ENCODE results near the gene BANP. TPM values are rescaled to one million over a fixed set of nuclear protein-coding genes. Genes with fewer than 3 reads are reported as not detected.
"Not testable (repeated sequence)": the region's sequence is repeated elsewhere in the genome, so short reads cannot be mapped to it uniquely, and the experiment has no call there.

Gene BANP
- total and polyA plus RNA-seq, 2 experiments from 2014 or later: 22.8 to 23.8 TPM

GRCh38 chr16:87981376-87981775 is 30.1 kb downstream of the BANP start:
- H3K79me2 ChIP-seq; H2AFZ ChIP-seq; H3K27me3 ChIP-seq; H4K20me1 ChIP-seq (ENCODE audit: insufficient read depth, poor library complexity, severe bottlenecking); H3K9me2 ChIP-seq (replicated peaks; ENCODE audit: insufficient read depth); H3K9me3 ChIP-seq (ENCODE audit: low read depth); H3K36me3 ChIP-seq (replicated peaks; ENCODE audit: insufficient read depth, low read depth); H3K4me2 ChIP-seq; H3K27ac ChIP-seq; DNase-seq (ENCODE audit: low spot score); H3K4me1 ChIP-seq (ENCODE audit: insufficient read depth); H3K4me3 ChIP-seq: not testable (repeated sequence)
- 71% methylated on average over 4 of the region's 4 CpGs for WGBS (ENCODE audit: low lambda C conversion rate, missing lambda C conversion rate)

- H3K9me3 ChIP-seq (ENCODE audit: low read depth): no peaks in the 10 kb centered on the region
- no peaks in the 10 kb centered on the region for H4K20me1 ChIP-seq (ENCODE audit: insufficient read depth, poor library complexity, severe bottlenecking)
- no peak for DNase-seq (ENCODE audit: low spot score)
- no peaks in the 10 kb centered on the region for H3K36me3 ChIP-seq (replicated peaks; ENCODE audit: insufficient read depth, low read depth)
- WGBS (ENCODE audit: low lambda C conversion rate, missing lambda C conversion rate): 71% methylated on average over 16 of the region's 17 CpGs
- H3K79me2 ChIP-seq: peaks cover 3% of the 10 kb centered on the region
- H3K27ac ChIP-seq: no peak overlapping the region
- H3K4me1 ChIP-seq (ENCODE audit: insufficient read depth): no peaks in the 10 kb centered on the region
- H3K9me2 ChIP-seq (replicated peaks; ENCODE audit: insufficient read depth): no peaks in the 10 kb centered on the region
- no peak for TF ChIP-seq EZH2 (IDR thresholded peaks at IDR 0.05; ENCODE audit: borderline replicate concordance)
- no peak for TF ChIP-seq EZH2phosphoT487 (IDR thresholded peaks at IDR 0.05; ENCODE audit: low read depth, severe bottlenecking, unreplicated experiment)
- TF ChIP-seq CTCF (IDR thresholded peaks at IDR 0.05; ENCODE audit: poor library complexity): no peak
- H3K4me2 ChIP-seq: no peak overlapping the region
- H3K4me3 ChIP-seq: no peak overlapping the region
- no peak overlapping the region for H2AFZ ChIP-seq
- H3K27me3 ChIP-seq: no peaks in the 10 kb centered on the region
These were observed 31.4 kb downstream of the BANP start for GRCh38 chr16:87982581-87983041.

- H3K27me3 ChIP-seq; H2AFZ ChIP-seq; H3K9me3 ChIP-seq (ENCODE audit: low read depth); H3K9me2 ChIP-seq (replicated peaks; ENCODE audit: insufficient read depth); H3K4me3 ChIP-seq; H3K27ac ChIP-seq; H4K20me1 ChIP-seq (ENCODE audit: insufficient read depth, poor library complexity, severe bottlenecking); H3K79me2 ChIP-seq; H3K36me3 ChIP-seq (replicated peaks; ENCODE audit: insufficient read depth, low read depth); H3K4me1 ChIP-seq (ENCODE audit: insufficient read depth); DNase-seq (ENCODE audit: low spot score): not testable (repeated sequence)
- H3K4me2 ChIP-seq: peak overlapping the region; percentile 29
- 52% methylated on average over 20 of the region's 20 CpGs for WGBS (ENCODE audit: low lambda C conversion rate, missing lambda C conversion rate)
- TF ChIP-seq CTCF (IDR thresholded peaks at IDR 0.05; ENCODE audit: poor library complexity): peak; percentile 40
These were observed 32.0 kb downstream of the BANP start for GRCh38 chr16:87983072-87983736.

- H3K36me3 ChIP-seq (replicated peaks; ENCODE audit: insufficient read depth, low read depth); H3K9me2 ChIP-seq (replicated peaks; ENCODE audit: insufficient read depth); H3K4me3 ChIP-seq; H3K4me1 ChIP-seq (ENCODE audit: insufficient read depth); DNase-seq (ENCODE audit: low spot score); H3K27me3 ChIP-seq; H3K9me3 ChIP-seq (ENCODE audit: low read depth); H2AFZ ChIP-seq; H4K20me1 ChIP-seq (ENCODE audit: insufficient read depth, poor library complexity, severe bottlenecking); H3K79me2 ChIP-seq; H3K27ac ChIP-seq: not testable (repeated sequence)
- H3K4me2 ChIP-seq: peak overlapping the region; percentile 29
- 80% methylated on average over 7 of the region's 7 CpGs for WGBS (ENCODE audit: low lambda C conversion rate, missing lambda C conversion rate)
These were observed 32.5 kb downstream of the BANP start for GRCh38 chr16:87983737-87984097.

- H3K4me3 ChIP-seq; H2AFZ ChIP-seq; H3K79me2 ChIP-seq; H3K27me3 ChIP-seq; H3K36me3 ChIP-seq (replicated peaks; ENCODE audit: insufficient read depth, low read depth); H3K9me3 ChIP-seq (ENCODE audit: low read depth); H3K4me2 ChIP-seq; H3K4me1 ChIP-seq (ENCODE audit: insufficient read depth); DNase-seq (ENCODE audit: low spot score); H3K9me2 ChIP-seq (replicated peaks; ENCODE audit: insufficient read depth); H3K27ac ChIP-seq; H4K20me1 ChIP-seq (ENCODE audit: insufficient read depth, poor library complexity, severe bottlenecking): not testable (repeated sequence)
- WGBS (ENCODE audit: low lambda C conversion rate, missing lambda C conversion rate): 82% methylated on average over 15 of the region's 15 CpGs
These were observed 32.9 kb downstream of the BANP start for GRCh38 chr16:87984180-87984579.
